ENCODE measurements around the gene NPRL2.
"Not testable (repeated sequence)": the region's sequence is repeated elsewhere in the genome, so short reads cannot be mapped to it uniquely, and the experiment has no call there.

NPRL2 gene

DNA sequence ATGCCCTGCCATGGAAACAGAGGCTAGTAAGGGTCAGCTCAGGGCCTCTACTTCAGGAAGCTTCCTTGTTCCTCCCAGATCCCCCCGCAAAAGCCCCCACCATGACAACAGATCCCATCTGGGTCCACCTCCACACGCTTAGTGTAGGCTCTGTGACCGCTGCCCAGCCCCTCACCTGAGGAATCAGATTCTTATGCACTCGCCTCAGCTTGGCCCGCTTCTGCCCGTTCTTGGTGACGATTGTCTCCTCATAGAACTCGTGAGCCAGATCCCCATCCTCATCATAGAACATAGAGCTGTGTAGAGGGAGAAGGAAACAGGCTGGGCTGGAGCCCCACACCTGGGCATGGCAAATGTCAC lies 24.4 kb downstream of the NPRL2 start:
- DNase-seq: no peak

DNA sequence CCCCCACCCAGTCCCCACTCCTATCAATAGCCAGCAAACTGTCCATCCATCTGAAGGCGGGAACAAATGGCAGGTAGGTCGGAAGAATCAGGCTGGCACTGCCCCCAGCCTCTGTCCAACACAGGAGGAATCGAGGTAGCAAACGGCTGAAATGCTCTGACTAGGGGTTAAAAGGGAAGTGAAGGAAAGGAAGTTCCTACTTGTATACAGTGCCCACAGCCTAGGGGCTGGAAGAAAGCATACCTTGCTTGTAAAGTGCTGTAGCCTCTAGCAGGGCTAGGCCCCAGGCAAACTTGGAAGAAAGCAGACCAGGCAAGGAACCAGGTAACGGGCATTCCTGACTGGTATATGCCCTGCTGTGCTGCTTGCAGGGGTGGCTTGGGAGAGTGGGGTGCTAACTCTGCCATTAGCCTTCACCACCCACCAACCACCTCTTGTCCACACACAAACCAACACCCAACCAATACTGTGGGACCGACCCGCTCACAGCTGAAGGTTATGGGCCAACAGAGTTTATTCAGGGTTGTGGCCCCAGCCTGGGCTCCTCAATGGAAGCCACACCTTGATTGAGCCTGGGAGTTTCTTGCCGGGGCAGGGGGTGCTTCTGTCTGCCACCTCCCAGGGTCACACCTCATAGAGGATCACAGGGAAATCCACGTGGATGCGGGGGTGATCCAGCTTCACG lies 24.9 kb downstream of the NPRL2 start:
- DNase-seq: no peak

DNA sequence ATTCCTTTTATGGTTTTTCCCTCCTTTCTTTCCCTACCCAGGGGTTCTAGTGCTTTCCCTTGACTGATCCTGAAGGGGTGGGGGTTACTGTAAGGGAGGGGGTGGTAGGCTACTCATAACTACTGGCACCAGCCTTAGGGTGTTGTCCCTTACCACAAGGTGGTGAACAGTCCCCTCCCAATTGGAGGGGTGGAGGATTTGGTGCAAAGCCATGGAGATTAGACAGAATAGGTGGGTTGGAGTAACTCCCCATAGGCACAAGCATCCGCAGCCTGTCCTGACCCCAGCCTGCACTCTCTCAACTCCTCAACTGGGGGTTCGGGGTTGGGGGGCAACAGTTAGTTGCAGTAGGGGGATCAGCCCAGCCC lies 25.5 kb downstream of the NPRL2 start:
- no peak for DNase-seq

DNA sequence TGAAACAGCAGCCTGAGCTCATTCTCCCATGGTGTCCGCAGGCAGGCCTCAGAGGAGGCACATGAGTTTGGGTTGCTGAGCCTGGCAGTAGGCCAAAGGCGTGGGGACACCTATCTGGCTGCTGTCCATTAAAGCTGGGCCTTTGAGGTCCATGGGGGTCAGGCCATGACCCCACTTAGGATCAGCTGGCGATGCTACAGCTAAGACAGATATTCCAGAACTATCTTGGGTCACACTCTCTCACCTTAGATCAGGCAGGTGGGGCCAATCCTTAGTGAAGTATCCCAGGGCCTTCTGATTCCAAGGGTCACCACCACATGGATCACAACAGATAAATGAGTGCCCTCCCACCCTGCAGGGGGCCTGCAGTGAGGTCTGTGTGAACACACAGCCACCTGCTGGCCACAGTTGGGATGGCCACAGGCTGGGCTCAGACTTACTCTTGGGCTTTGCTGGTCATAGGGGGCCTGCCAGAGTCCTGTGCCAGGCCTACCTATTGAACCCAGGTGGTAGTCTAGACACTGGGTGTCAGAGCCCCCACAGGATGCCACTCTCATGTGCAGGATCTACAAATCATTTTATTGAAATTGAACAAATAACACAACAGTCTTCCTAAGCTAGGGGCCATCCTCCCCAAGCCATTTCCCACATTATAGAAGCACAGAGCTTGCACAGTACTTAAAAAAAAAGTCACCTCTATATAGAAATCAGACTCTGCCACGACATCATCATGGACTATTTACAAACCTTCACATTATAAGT lies 26.0 kb downstream of the NPRL2 start:
- peak; percentile 82 for DNase-seq

DNA sequence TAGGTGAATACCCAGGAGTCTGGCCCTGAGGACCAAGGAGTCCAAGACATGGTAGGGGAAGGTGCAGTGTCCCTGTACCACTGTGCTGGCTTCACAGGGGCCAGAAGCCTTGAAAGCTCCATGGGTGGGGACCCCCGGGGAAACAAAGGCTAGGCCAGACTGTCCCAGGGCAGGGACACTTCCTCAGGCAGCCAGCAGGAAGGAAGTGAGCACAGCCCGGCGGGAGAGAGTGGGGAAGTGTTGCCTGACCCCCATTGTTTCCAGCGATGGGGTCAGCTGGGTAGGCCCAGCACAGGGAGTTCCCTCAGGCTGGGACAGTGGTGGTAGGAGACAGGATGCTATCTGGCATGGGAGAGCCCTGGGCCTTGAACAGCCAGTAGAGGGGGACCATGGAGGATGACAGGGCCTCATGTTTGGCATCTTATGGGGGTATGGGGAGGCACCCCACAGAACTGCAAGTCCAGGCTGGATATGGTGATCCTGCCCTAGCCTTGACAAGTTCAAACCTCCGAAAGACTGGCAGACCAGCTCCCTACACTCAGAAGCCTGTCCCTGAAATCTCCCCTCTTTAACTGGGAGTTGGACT lies 26.9 kb downstream of the NPRL2 start:
- DNase-seq: no peak

DNA sequence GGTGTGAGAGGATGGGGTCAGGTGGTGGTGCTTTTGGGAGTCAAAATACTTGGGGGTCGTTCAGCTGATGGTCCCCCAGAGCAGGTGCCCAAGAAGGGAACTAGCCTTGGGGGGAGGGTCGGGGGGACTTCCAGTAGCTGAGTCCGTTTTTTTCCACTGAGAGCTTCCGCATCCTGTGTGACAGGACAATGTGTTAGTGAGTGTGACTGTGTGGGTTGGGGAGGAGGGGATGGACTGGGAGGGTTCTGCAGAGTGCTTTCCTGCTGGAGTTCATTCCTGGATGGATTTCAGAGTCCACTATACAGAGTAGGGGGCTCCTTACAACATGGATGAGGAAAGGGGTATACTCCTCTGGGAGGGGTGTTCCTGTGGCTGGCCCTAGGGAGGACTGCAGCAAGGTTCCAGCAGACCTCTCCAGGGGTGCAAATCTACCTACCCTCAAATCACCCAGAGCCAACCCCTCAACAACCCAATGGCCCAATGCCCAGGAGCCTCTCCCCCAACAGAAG lies 27.4 kb downstream of the NPRL2 start:
- no peak for DNase-seq

DNA sequence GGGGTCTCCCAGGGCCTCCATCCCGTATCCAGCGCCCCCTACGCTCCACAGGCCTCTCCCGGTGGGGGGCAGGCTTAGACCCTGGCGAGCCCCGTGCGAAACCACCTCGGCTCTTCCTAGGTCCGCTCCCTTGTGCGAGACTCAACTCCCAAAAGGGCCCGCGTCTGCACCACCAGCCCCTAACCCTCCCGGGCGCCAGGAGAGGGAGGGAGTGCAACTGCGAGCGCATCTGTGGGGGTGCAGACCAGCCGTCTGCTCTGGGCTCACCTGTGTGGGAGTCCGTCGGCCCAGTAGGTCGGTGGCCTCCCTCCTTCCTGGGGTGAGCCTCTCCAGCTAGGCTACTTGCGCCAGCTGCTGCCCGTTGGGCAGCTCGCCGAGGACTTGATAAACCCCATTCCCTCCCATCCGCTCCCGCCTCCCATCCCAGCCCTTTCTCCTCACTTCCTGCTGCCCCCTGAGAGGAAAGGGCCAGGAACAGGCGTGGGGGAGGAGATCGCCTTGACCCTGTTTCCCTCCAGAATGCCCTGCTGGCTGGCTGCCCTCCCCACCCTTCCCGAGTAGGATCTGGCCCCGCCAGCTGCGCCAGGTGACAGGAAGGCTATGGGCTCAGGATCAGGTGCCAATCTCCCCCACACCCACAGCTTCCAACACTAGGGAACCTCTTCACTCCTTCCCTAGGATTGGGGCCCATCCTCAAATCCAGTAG lies 28.0 kb downstream of the NPRL2 start, which contains the start of gene HYAL2:
HYAL2 (minus strand) TSS at position 360 of the 706 bp plus-strand sequence. CDS start 2,256 bp downstream, outside the sequence.
- no peak for DNase-seq

DNA sequence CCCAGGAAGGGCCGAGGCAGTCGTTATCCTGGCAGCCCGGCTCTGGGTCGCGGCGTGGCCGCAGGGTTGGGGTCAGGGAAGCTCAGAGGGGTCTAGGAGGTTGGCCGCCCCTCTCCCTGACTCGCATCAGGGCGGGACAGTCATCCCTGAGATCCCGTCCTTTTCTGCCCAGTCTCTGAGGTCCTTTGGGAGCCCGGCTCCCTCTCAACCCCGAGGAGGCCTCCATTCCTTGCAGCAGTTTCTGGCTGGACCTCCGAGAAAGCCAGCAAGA lies 28.5 kb downstream of the NPRL2 start:
- no peak for DNase-seq

DNA sequence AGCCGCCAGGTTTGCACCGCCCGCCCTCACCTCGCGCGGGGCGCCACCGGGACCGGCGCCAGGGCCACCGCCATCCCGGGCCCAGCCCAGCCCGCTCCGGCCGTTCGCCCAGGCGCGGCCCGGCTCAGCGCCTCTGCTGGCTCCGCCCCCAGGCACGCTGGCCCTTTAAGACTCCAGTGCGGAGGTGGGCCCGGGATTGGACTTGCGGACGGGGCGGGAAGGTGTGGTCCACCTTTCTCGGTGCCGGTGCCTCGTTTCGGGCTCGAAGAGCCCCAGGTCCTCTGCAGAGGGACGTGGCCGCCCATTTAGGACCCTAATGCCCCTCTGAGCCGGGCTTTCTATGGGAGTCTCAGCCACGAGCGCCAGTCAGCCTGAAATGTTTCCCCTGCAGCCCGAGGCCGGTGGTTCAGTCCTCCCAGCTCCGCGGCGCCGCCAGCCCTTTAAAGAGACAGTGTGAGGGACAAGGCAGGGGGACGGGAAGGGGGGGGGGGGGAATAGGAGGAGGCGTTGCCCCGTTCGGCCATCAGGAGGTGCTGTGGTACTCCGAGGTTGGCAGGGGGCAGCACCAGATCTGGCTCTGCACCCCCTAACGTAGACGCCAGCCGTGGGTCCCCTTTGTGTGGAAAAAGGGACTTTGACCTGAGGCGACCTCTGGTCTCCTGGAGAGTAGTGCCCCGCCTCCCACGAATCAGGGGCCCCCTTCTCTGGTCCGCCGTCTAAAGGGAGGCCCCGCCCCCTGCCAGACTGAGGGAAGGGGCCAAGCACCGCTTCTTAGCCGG lies 29.1 kb downstream of the NPRL2 start:
- peak; percentile 88 for DNase-seq

DNA sequence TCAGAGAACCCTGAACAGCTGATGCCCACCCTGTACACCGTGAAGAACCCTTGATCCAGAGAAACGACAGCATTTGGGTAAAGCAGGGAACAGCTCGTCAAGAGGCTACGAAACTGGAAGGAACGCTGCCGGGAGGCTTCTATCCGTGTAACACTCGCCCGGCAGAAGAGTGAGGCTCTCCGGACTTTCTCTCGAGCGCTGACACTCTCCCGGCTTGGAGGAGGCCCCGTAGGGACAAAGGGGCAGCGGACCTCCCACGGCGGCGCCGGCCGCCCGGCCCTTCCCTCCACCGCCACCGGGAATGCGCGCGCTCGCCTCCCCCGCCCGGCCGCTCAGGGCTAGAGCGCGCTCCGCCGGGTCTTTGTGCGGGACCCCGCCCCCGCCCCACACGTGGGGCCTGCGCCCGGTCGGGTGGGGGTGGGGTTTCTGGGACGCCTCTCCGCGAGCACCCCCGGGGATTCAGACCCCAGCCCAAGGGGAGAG lies 29.7 kb downstream of the NPRL2 start:
- peak; percentile 75 for DNase-seq

DNA sequence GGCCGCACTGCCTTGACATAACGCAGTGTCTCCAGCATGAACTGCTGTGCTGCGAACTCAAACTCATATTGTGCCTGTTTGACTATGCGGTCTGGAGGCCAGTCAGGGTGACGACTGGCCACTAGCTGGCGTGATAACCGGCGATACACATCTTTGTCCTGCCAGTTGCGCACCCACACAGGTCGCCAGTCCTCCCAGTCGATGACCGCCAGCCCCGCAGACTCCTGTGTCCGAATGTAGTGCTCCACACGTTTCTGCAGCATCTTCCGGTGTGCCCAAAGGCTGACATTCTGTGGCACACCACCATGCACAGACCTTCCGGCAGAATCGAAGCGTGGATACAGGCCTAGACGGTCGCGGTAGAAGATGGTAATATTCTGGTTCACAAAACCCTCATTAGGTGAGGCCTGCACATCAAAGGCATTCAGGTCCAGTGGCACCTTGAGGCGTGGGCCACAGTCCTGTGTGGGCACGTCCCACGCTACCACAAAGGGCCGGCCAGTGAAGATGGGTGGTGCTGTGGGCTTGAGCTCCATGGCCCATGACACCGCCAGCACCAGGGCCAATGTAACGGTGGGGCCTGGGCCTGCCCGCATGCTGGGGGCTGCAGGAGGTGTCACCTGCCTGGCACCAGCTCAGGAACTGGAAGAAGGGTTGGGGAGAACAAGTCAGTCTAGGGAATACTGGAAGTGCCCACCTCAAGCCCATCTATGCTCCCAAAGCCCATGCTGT lies 30.5 kb downstream of the NPRL2 start:
- DNase-seq: no peak

DNA sequence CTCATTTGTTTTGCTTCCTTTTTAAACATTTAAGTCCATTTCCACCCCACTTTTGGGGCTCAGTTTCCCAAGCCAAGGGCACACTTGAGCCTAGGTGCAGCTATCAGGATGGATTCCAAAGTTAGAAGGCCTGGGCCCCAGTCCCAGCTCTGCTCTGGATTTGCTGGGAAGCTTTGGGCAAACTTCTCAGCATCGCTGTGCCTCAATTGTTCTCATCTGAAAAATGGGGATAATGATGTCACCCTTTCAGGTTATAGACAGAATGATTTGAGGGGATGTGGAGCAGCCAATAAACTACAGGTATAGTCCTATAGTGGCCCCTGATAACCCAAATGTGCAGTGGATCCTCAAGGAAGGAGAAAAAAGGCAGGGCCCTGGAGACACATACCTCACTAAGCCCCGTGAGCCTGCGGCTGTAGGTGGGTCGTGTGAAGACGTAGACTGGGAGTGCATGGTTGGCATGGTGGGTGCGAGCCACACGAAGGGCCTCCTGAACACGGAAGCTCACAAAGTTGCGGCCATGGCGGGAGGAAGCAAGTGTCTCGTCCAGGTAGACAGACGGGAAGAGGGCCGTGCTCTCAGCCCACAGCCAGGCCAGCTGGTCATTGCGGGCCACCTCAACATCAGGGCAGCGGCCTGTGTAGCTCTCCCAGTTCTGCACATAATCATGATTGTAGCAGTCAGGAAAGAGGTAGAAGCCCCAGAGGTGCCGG lies 31.2 kb downstream of the NPRL2 start:
- no peak for DNase-seq

DNA sequence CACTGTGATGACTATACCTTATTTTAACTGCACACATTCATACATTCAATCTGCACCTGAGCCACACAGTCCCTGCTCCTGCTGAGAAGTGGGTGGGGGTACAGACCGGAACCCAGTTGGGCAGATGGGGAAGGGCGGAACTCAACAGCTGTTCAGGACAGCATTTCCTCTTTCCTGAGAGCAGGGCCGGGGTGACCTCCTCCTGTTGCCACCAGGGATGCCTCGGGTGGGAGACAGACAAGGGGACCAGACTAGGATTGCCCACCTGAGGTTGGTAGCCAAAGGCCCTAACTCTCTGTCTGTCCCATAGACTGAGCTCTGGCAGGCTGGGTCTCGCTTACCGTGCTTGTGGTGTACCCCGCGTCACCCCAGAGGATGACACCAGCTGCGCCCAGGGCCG lies 32.0 kb downstream of the NPRL2 start:
- DNase-seq: no peak

DNA sequence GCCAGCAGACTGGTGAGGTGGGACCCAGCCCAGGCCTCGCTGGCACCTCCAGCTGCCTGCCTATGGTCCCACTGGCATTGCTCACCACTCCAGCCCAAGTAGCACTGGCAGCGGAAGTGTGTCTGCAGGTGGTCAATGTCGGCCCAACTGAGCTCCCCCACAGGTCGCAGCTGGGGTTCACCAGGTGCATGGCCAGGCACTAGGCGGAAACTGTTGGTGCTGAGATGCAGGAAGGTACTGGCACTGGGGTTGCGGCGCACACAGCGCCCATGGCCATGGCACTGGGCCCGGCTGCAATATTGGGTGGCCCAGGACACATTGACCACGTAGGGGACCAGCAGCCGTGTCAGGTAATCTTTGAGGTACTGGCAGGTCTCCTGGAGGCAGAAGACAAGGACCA lies 32.4 kb downstream of the NPRL2 start:
- no peak for DNase-seq

DNA sequence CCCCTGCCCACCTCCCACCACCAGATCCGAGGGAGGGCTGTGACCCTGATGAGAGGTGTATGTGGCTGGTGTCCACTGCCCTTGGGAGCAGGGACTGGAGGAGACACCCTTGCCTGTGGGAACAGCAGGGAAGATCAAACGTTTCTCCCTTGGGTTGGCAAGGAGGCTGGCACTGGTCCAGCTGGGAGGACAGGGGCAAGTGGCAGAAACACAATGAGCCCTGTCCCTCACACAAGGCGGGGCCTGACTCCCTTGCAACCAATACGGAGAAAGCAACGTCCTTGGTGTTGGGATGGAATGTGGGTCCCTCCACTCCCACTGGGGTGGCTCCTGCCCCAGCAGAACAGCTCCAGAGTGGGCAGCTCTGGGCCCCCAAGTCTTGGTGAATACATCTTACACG lies 33.3 kb downstream of the NPRL2 start:
- DNase-seq: no peak

DNA sequence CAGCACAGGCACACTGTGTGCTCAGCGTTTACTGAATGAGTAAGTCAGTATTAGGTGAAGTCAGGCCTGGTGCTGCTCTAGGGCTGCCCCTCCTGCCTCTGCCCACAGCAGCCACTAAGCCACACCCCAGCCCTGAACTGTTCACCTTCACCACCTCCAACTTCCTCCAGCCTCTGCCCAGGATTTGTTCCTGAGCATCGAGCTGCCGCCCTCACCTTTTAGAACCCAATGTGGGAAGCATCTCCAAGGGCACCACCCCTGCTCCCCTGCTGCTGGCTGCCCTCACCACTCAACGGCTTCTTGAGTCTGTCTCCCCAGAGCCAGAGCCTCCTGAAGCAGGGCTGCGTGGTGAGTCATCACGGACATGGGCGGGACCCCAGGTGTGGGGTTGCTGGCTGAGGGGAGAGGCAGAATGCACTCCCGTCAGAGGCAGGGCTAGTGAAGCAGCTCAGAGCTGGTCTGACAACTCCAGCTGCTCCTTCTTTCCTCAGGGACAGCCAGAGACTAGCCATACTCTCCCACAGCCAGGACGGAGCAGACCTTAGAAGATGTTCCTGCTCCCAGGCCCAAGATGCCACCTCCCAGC lies 33.8 kb downstream of the NPRL2 start:
- peak; percentile 75 for DNase-seq

DNA sequence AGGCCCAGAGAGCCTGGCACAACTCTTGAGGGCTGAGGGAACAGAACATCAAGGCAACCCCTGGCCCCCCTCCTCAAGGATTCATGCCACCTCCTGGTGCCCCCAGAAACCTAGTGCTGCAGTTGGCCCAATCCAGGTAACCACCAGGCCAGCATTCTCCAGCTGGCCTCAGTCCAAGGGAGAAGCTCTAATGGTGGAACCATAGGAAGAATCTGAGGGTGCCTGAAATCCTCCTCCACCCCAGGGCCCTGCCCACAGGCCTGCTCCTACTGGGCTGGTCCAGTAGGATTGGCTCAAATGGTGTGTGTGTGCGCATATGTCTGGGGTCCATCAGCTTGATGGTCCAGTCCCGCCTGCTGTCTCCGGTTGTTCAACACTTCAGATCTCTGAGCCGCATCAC lies 35.8 kb downstream of the NPRL2 start:
- no peak for DNase-seq

DNA sequence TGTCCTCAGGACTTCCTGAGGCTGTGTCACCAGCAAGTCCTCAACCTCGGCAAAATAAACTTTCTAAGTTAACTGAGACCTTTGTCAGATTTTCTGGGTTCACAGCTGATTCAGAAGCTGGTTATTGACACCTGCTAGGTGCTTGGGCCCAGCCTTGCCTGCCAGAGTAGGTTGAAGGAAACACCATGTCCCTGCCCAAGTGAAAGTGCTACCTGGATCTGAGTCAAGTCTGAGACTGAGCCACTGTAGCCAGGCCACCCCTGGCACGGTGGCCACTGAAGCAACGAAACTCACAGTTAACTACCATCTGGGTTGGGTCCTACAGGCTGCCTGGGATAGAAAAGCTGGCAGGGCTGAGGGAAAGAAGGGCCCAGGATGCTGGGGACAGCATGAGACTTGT lies 36.2 kb downstream of the NPRL2 start:
- DNase-seq: no peak

DNA sequence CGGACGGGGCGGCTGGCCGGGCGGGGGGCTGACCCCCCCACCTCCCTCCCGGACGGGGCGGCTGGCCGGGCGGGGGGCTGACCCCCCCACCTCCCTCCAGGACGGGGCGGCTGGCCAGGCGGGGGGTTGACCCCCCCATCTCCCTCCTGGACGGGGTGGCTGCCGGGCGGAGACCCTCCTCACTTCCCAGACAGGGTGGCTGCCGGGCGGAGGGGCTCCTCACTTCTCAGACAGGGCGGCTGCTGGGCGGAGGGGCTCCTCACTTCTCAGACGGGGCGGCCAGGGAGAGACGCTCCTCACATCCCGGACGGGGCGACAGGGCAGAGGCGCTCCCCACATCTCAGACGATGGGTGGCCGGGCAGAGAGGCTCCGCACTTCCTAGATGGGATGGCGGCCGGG lies 38.5 kb downstream of the NPRL2 start:
- DNase-seq: not testable (repeated sequence)

DNA sequence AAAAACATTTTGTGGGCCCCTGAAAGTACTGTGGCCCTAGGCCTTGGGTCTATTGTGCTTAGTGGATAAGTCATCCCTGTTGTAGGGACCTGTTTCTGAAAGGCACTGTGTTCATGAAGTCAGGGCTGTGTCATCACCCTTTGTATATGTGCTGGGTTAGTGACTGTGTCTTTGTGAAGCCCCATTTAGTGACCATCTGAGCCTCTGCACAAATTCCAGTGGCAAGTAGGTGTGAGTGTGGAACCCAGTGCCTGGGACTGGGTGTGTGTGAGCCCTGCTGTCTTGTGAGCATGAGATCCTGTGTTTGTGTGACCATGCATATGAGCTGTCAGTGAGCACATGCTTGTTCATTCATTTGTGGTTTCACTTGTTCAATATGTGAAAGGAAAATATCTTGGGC lies 46.0 kb downstream of the NPRL2 start:
- DNase-seq: no peak

Data from stimulated activated CD8-positive, alpha-beta memory T cell treated with anti-CD3 and anti-CD28 coated beads, Interleukin-4, amount 100 ng/mL, for 48 hours (primary cell).